Breast epithelium (tissue), 4 donors: ENCODE data around the gene TSSK2. TPM values are rescaled to one million over a fixed set of nuclear protein-coding genes. Genes with fewer than 3 reads are reported as not detected.
A peak's percentile ranks its signal among the peaks of the same experiment; 100 is the strongest.

ENCODE experiments used
- DNase-seq, 2 donors: peaks; one replicate each; pipeline ENCODE4 v3.0.0-alpha.2; 2019; ENCODE audit warnings: low spot score in 2 of 2
- H3K27ac ChIP-seq, 2 donors: fragments of 200-600 bp; sonication (generic) in 1 of 2; one replicate each; pipeline ENCODE4 v1.5.1; 2016 to 2019; ENCODE audit warnings: mild to moderate bottlenecking in 1 of 2
- H3K27me3 ChIP-seq, 2 donors: fragments of 200-600 bp; sonication (generic) in 1 of 2; one replicate each; pipeline versions ENCODE4 v1.5.1 to v1.6.0; 2017 to 2019; ENCODE audit warnings: control low read depth in 1 of 2, mild to moderate bottlenecking in 1 of 2
- H3K36me3 ChIP-seq: fragments of 200-600 bp; one replicate; pipeline ENCODE4 v1.5.1; 2019
- H3K4me1 ChIP-seq, 2 donors: fragments of 200-600 bp; sonication (generic); one replicate each; pipeline ENCODE4 v1.5.1; 2016 to 2019; ENCODE audit warnings: control low read depth in 1 of 2
- H3K4me3 ChIP-seq, 3 donors: fragments of 200-600 bp; sonication (generic); 1 replicate in 2 of 3; 2 replicates in 1 of 3; pipeline ENCODE4 v1.5.1; 2016 to 2019; ENCODE audit warnings: mild to moderate bottlenecking in 3 of 3, moderate library complexity in 2 of 3
- H3K9me3 ChIP-seq, 2 donors: fragments of 200-600 bp; sonication (generic) in 1 of 2; one replicate each; pipeline ENCODE4 v1.5.1; 2016 to 2019; ENCODE audit warnings: control low read depth in 1 of 2
- CTCF ChIP-seq, 3 donors: fragments of 450-650 bp; IDR thresholded peaks; one replicate each; pipeline ENCODE4 v1.5.1; 2016 to 2017; ENCODE audit warnings: antibody characterized with exemption in 3 of 3, mild to moderate bottlenecking in 3 of 3, moderate library complexity in 3 of 3
- POLR2A ChIP-seq: fragments of 450-650 bp; IDR thresholded peaks from one replicate; pipeline ENCODE4 v1.6.1; 2016; ENCODE audit warnings: antibody characterized with exemption, mild to moderate bottlenecking, moderate library complexity
- POLR2AphosphoS5 ChIP-seq, 3 donors: sonication (generic); formaldehyde crosslinking; IDR thresholded peaks; one replicate each; pipeline ENCODE4 v1.6.1; 2017; ENCODE audit warnings: antibody characterized with exemption in 3 of 3
- intact Hi-C: fragments of 100-400 bp; cut with DNase I; formaldehyde crosslinking; loops from one replicate; pipeline ENCODE4 v1.15.1; 2023; ENCODE audit warnings: low total_unique reads
- total RNA-seq, 3 donors: library from RNA; depleted of rRNA; stranded (reverse); fragments of >200 nt; gene quantifications; one replicate each; pipeline ENCODE4 v1.1.0, GENCODE V29; 2016

Gene TSSK2
- total RNA-seq, 3 donors from 2014 or later, result not detected

GRCh38 chr22:19110646-19111045 lies 20.5 kb upstream of the TSSK2 start:
- Histone ChIP-seq H3K27ac (peak overlapping the region in 1 of 2 donors; percentile 86), H3K4me1 (peaks cover 8 to 24% of the 10 kb centered on the region in 2 donors)

GRCh38 chr22:19111140-19111539 lies 20.0 kb upstream of the TSSK2 start:
- Histone ChIP-seq H3K4me1 (peaks cover 7 to 24% of the 10 kb centered on the region in 2 donors), H3K27me3 (no peaks in the 10 kb centered on the region), H3K4me3 (no peak overlapping the region), H3K27ac (no peak overlapping the region), H3K36me3 (no peaks in the 10 kb centered on the region), H3K9me3 (no peaks in the 10 kb centered on the region)
- no peak for DNase-seq
- TF ChIP-seq CTCF (IDR thresholded peaks at IDR 0.05), result no peak
- TF ChIP-seq POLR2A, result no peak
- no peak for TF ChIP-seq POLR2AphosphoS5 (IDR thresholded peaks at IDR 0.05)
- intact Hi-C loops, result no loop called here

More at GRCh38 chr22:19110646-19111045, 20.5 kb upstream of the TSSK2 start:
- no peak overlapping the region for H3K4me3 ChIP-seq
- H3K36me3 ChIP-seq, result no peaks in the 10 kb centered on the region
- DNase-seq, result no peak
- no peaks in the 10 kb centered on the region for H3K9me3 ChIP-seq
- intact Hi-C loops, result no loop called here
- H3K27me3 ChIP-seq, result no peaks in the 10 kb centered on the region
- no peak for TF ChIP-seq CTCF (IDR thresholded peaks at IDR 0.05)
- TF ChIP-seq POLR2A, result no peak
- TF ChIP-seq POLR2AphosphoS5 (IDR thresholded peaks at IDR 0.05), result no peak

GRCh38 chr22:19111584-19111983 lies 19.5 kb upstream of the TSSK2 start:
- Histone ChIP-seq H3K4me1 (peaks cover 2 to 24% of the 10 kb centered on the region in 2 donors), H3K27ac (no peak overlapping the region), H3K27me3 (no peaks in the 10 kb centered on the region), H3K36me3 (no peaks in the 10 kb centered on the region), H3K9me3 (no peaks in the 10 kb centered on the region), H3K4me3 (no peak overlapping the region)
- TF ChIP-seq CTCF (IDR thresholded peaks at IDR 0.05) (no peak), POLR2A (no peak), POLR2AphosphoS5 (IDR thresholded peaks at IDR 0.05) (no peak)
- no peak for DNase-seq
- intact Hi-C loops, result no loop called here

- Histone ChIP-seq H3K27me3 (no peaks in the 10 kb centered on the region), H3K4me1 (peaks cover 0 to 24% of the 10 kb centered on the region in 2 donors), H3K4me3 (no peak overlapping the region), H3K27ac (no peak overlapping the region), H3K9me3 (no peaks in the 10 kb centered on the region), H3K36me3 (no peaks in the 10 kb centered on the region)
- no peak for TF ChIP-seq POLR2AphosphoS5 (IDR thresholded peaks at IDR 0.05)
- intact Hi-C loops, result no loop called here
- no peak for DNase-seq
Observed at GRCh38 chr22:19113429-19113828, 17.7 kb upstream of the TSSK2 start.

GRCh38 chr22:19114984-19115552 lies 16.0 kb upstream of the TSSK2 start:
- Histone ChIP-seq H3K4me3 (no peak overlapping the region), H3K36me3 (no peaks in the 10 kb centered on the region), H3K27me3 (no peaks in the 10 kb centered on the region), H3K9me3 (no peaks in the 10 kb centered on the region), H3K27ac (no peak overlapping the region), H3K4me1 (peaks cover 0 to 15% of the 10 kb centered on the region in 2 donors)
- TF ChIP-seq CTCF (IDR thresholded peaks at IDR 0.05) (no peak), POLR2A (no peak), POLR2AphosphoS5 (IDR thresholded peaks at IDR 0.05) (no peak)
- intact Hi-C loops, result no loop called here
- DNase-seq, result no peak
